GM12801 (cell line): ENCODE results near the gene BCKDK.

Experiments used
- CTCF ChIP-seq: IDR thresholded peaks from one replicate; pipeline ENCODE4 v1.5.1; 2011; ENCODE audit warnings: control low read depth; ENCODE audit not compliant: insufficient read length; ENCODE audit errors: extremely low read depth

Gene BCKDK

GRCh38 chr16:31148896-31149295 is 40.7 kb downstream of the BCKDK start:
- TF ChIP-seq CTCF: no peak

- no peak for TF ChIP-seq CTCF
These were observed 41.1 kb downstream of the BCKDK start for GRCh38 chr16:31149332-31149731.

GRCh38 chr16:31149894-31150890 is 42.0 kb downstream of the BCKDK start, which contains the start of gene PRSS36:
Gene PRSS36, minus strand, starts transcription at chr16:31150066. Its CDS starts 31 bp downstream, at chr16:31150035.
- TF ChIP-seq CTCF: no peak

- no peak for TF ChIP-seq CTCF
These were observed 49.0 kb downstream of the BCKDK start for GRCh38 chr16:31157136-31157535.
